SKM-1 (cell line): ENCODE data around the gene ZNF853.

Experiments
- DNase-seq: peaks from one replicate; lab custom pipeline; 2025; ENCODE audit not compliant: unreplicated experiment; lab: John Stamatoyannopoulos, UW

ZNF853 gene

DNA sequence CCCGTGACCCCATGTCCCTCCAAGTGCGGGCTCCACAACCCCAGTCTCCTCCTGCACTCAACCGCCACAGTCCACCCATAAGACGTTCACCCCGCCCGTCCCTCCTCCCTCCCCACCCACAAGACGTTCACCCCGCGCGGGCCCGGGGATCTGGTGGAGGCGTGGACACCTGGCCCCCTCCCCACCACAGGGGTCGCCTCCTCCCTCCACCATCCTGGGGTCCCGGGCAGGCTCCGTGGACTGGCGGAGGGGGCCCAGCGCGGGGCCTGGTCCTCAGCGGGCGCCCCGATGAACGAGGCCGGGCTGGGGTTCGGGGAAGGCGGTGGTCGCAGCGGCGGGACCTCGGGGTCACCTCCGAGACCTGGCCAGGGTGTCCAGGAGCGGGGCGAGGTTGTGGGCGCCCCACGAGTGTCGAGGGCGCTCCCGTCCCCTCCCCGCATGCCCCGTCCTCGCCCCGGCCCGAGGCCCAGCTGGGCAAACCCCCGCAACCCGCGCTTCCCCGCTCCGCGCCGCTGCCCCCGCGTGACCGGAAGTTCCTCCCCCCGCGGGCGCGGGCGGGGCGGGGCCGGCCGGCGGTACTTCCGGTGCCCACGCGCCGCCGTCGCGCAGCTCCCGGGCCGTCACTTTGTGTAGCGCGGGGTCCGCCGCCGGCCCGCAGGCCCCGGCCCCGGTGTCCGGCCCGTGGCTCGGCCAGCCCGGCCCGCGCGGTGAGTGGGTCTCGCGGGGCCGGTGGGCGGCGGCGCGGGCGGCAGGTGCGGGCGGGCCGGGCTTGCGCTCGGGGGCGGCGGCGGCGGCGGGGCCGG, 21.5 kb downstream of the ZNF853 start, which contains the start of gene ZNF316:
ZNF316 (plus strand) TSS at position 578 of the 803 bp plus-strand sequence. CDS start 5,092 bp downstream, outside the sequence.
- no peak for DNase-seq

DNA sequence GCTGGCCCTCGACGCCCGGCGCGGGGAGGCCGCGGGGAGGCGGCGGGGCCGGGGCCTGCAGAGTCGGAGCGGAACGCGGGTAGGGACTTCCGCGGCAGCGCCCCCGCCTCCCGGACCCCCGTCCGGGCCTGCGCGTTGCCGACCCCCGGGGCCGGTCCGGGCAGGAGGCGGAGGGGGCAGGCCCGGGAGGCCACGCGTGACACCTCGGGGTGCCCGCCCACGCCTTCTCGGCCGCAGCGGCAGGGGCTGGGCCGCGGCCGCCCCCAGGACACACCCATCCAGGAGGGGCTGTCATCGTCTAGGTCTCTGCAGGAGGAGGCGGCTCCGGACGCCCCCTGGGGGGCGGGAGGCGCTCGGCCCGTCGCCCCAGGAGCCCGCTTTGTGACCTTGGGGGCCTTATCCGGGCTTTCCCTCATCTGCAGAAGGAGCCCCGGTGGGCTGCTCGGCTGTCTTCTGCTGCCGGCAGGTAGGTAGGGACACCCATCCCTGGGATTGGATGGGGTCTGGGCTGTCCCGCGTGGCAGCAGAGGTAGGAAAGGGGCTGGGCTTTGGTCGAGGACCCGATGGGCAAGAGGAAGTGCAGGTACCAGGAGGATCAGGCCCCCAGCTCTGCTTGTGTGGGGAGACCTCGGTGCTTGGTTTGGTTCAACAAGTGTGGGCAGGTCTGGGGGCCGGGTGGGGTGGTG, 22.3 kb downstream of the ZNF853 start:
- no peak for DNase-seq

DNA sequence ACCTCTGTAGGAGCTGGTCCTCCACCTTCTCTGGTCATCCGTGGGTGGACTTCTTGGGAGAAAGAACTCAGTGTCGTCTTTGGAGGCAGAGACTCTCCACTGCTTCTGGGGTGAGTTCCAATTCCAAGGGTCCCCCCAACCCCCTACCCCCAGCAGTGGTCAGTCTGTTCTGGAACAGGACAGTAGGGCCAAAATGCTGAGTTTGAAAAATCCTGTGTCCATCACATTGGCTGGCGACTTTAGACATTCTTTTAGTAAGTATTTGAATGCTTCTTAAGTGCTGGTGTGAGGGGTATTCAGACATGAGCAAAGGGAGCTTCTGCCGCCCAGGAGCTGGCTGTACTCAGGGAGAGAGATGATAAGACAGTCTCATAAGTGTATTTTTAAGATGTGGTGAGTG, 23.6 kb downstream of the ZNF853 start:
- no peak for DNase-seq

DNA sequence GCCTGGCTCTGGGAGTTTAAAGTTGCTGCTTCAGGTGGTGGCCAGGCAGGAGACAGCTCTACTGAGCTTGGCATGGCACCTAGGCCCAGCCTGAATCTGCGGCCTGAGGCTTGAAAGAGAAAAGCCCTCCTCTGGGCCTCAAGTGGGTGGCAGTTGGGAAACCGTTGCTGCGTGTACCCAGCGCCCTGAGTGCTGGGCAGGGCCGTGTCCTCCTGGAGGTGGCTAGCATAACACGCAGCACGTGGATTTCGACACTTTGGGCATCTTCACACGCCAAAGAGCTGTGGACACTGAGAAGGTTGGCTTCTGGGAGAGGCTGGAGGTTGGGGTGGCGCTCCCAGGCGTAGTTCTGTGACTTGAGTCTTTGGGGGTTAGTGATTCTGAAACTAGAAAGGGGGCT, 24.2 kb downstream of the ZNF853 start:
- no peak for DNase-seq

DNA sequence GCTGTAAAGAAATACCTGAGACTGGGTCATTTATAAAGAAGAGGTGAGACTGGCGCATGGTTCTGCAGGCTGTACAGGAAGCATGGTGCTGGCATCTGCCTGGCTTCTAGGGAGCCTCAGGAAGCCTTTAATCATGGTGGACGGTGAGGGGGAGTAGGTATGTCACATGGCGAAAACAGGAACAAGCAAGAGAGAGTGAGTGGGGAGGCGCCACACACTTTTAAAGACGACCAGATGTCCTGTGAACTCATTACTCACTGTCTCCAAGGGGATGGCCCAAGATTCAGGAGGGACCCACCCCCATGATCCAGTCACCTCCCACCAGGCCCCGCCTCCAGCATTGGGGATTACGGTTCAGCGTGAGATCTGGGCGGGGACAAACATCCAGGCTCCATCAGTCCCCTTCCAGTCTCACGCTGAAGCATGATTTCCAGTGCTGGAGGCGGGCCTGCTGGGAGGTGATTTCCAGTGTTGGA, 24.9 kb downstream of the ZNF853 start:
- DNase-seq, result no peak

DNA sequence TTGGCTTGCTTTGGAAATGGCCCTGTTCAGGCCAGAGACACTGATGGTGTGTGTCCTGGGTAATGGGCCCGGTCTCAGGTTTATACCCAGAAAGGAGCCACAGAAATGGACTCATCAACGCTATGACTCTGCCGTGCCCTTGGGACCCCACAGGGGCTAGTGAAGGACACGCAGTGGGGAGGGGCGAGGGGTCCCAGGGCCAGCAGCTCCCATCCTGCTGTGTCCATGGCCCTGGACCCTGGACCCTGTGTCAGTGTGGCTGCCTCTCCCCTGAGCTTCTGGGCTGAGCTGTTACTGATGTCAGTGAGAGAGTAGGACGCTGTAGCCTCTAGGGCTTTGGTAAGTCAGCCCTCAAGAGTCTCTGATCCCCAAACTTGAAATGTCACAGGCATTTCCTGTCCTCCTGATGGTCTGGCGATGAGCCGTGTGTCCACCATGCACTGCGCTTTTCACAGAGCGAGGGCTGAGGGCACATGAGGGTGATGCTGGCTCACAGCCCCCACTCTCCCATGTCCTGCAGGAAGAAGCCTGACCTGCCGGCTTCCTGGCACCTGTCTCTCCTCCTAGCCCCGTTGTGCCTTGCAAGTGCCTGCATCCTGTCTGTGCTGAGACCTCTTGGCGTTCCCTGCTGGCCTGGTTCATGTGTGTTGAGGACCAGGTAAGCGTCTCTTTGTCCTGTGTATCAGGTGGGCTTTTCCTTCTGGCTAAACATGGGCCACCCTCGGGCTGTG, 26.1 kb downstream of the ZNF853 start:
- no peak for DNase-seq

DNA sequence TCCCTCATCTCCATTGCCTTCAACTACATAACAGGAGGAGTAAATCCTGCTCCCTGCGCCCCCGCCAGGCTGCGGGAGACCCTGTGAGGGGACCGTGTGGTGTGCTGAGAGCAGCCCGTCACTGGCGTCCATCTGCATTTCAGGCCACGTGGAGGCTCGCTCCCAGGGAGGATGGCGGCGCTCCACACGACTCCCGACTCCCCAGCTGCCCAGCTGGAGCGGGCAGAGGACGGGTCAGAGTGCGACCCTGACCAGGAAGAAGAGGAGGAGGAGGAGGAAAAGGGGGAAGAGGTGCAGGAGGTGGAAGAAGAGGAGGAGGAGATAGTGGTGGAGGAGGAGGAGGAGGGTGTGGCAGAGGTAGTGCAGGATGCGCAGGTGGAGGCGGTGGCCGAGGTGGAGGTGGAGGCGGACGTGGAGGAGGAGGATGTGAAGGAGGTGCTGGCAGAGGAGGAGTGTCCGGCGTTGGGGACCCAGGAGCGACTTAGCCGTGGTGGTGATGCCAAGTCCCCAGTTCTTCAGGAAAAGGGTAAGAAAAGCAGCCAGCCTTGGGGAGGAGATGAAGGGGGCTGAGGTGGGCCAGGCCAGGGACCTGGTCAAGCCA, 26.9 kb downstream of the ZNF853 start:
- DNase-seq, result no peak

DNA sequence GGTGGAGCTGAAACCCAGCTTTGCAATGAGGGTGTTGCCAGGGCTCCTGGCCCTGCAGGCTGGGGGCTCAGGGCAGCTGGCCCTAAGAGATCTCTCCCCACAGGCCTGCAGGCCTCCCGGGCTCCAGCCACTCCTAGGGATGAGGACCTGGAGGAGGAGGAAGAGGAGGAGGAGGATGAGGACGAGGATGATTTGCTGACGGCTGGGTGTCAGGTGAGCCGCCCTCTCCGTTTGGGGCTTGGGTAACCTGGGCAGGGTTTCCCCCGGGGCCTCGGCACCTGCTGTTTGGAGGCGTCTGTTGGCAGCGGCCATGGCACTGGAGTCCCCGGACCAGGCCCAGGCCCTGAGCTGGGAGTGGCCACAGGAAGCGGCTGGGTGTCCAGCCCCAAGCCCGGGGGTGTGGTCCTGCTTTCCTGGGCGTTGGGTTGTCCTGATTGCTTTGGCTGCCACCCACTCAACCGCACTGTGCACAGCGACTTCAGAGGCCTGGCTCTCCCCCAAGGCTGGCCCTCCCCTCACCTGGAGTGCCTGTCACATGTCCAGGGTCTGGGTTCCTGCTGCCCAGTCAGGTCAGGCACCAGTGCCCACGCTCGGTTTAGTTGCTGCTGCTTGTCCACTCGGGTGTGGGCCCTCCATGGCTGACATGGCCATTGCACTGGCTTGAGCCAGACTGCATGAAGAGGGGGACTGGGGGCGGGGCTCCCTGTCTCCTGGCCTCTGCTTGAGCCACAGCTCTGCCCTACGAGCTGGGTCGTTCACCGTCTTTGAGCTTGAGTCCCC, 27.6 kb downstream of the ZNF853 start:
- no peak for DNase-seq

DNA sequence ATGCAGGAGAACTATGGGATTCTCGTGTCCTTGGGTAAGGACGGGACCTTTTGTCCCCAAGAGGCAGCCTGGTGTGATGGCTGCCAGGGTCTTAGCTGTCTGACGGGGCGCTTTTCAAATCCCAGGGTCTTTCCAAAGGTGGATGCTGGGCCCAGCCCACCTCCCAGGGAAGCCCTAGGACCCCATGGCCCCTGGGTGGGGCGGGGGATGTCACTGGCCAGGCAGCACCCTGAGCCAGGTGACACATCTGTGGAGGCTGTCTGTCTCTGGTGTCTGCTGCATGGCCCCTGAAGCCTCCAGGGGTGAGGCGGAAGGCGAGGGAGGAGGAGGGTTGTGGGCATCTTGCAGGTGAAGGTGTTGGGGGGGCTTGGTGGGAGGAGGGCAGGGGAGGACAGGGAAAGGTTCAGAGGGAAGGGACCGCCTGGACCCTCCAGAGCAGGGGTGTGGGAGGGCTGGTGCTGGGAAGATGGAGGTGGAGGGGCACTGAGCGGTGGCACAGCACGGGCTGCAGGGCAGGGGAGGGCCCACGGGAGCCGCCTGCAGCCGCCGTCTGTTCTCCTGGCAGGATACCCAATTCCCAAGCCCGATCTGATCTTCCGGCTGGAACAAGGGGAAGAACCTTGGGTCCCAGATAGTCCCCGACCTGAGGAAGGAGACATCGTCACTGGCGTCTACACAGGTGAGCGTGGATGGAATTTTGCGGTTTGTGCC, 28.7 kb downstream of the ZNF853 start:
- no peak for DNase-seq

DNA sequence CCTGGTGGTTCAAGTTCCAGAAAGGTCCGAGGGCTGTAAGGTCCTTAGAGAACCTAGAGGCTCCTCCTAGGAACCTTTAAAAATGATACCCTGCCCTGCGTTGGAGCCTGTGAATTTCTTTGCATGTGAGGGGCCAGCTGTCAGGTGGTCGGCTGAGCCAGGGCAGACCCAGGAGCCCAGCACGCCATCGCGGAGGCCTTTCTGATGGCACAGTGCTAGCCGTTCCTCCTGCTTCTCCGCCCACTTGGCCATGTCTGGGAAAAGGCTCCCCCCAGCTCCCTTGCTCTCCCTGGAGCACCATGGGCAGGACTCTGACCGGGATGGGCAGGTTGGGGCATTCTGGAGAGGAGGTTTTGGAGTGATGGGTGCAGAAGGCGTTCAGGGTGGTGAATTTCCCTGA, 29.3 kb downstream of the ZNF853 start:
- no peak for DNase-seq

DNA sequence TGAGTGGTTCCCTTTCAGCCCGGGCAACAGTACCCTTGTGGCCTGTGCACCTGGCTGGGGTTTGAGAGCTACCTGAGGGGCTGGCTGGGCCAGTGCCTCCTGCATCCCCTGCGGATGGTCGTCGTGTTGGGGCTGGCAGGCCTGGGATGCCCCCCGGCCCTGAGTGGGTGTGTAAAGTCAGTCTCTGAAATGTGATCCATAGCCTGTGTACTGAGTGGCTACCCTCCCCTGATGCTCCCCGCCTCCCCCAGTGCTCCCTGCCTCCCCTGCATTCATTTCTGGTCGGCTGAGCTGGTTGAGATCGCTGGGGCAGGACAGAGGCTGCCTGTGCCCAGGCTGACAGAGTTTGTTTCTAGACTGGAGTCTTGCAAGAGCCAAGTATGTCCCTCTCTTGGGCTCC, 31.1 kb downstream of the ZNF853 start:
- DNase-seq, result no peak

DNA sequence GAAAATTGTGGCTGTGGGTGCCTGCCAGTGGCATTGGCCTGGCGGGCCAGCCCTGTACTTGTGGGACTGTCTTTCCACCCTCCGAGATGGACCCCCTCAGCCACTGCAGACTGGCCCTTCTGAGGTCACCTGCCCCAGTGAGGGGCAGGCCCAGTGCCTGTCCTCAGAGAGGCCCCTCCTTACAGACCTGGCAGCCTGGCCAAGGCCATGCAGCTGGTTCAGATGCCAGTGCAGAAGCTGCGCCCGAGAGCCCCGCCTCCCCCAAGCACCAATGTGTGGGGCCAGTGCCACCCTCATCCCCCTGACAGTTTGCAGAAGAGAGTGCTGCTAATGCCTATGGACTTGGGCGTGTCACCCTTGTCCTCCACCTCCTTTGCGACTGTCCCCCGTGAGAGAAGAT, 31.7 kb downstream of the ZNF853 start:
- DNase-seq, result no peak

DNA sequence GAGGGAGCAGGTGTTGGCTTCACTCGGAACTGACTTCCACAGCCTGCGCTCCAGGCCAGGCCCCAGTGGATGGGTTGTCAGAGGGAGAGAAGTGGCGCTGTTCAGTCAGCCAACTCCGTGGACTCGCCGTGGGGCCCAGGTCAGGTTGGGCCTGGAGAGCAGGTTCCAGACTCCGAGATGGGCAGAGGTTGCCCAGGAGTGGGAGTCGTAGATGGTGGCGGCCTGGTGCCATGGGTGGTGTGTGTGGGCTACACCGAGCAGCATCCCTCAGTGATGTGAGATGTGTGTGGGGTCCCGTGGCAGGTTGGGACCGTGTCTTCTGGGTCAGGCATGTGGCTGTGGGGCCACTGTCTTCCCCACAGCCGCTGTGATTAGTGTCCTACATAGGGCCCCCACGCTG, 32.1 kb downstream of the ZNF853 start:
- DNase-seq, result no peak

DNA sequence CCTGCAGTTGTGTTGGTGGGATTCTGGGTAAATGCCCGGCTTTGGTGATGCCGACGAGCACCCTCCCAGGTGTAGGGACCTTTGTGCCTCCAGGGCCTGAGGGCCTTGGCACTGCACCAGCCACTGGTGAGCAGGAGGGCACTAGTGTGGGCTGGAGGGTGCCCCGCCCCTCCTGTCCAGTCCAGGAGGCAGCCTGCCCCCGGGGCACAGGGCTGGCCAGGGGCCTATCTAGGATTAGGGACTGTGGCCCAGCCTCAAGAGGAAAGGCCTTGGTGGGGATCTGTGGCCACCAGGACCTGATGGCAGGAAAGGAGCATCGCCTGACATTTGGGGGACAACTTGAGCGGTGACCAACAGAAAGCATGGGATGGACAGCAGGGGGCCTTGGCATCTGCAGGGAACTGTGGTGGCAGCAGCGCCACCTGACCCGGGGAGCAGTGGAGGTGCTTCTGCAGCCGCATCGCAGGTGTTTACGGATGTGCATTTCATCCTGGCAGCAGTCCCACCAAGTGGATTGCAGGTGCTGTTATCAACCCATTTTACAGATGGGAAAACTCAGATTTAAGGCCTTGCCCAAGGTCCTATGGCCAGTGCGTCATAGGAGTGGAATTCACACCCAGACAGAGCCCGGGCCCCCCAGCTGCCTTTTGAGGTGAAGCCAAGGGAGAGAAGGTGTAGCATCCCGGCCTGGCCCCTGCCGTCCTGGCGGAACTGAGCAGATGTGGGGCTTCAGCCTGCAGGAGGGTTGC, 32.8 kb downstream of the ZNF853 start:
- no peak for DNase-seq

DNA sequence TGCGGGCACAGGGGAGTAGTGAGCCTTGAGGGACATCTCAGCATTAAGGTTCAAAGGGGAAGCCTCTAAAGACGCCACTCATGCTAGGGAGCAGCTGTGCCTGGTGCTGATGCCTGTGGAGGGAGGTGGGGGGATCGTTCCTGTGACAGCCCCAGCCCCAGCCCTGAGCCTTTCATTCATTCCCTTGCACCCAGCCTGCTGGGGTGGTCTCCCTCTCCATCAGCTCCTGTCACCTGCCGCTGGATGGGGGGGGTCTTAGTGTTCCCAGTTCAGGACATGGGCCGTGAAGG, 33.4 kb downstream of the ZNF853 start:
- no peak for DNase-seq

DNA sequence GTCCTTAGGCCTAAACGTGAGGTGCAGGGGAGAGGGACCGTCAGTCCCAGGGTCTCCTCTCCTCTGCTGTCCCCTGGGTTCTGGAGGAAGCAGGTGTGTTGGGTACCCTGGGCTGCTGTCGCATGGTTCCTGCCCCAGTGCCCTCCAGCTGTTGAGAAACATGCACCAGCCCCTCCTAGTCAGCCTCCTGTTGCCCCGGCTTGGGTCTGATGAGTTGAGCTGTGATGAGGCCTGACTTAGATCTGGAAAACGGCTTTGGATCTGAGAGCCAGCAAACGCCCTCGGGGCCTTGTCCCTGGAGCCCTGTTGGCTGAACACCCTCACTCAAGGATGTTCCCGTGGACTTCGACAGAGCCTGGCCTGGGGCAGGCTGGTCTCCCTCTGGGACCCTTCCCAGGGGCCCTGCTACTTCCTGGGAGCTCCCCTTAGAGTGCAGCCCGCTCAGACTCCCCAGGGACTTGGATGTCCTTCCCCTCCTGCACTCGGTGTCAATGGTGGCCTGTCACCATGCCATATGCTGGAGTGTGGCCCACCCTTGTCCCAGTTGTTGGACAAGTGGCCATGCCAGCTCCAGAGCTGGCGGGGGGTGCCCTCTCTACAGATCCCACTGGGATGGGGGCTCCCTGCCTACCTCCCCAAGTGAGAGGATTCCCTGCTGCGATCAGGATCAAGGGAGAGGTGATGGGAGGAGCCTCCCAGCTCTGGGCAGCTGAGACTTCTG, 34.0 kb downstream of the ZNF853 start:
- no peak for DNase-seq

DNA sequence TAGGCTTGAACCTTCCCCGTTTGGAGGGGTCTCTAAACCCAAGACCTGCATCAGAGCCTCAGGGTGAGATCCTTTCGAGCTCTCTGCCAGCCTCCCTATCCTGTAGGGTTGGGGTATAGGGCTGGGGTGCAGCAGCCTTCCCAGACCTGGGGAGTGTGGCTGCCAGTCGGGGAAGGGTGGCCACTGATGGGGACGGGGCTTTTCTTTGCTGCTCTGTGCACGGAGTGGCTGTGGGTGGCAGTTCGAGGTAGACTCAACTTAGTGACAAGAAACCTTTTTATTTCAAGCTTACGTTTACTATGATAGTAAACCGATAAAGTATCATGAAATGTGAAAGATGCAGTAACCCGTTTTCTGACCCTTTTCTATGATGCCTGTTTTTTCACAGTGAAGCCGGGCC, 34.7 kb downstream of the ZNF853 start:
- DNase-seq, result no peak

DNA sequence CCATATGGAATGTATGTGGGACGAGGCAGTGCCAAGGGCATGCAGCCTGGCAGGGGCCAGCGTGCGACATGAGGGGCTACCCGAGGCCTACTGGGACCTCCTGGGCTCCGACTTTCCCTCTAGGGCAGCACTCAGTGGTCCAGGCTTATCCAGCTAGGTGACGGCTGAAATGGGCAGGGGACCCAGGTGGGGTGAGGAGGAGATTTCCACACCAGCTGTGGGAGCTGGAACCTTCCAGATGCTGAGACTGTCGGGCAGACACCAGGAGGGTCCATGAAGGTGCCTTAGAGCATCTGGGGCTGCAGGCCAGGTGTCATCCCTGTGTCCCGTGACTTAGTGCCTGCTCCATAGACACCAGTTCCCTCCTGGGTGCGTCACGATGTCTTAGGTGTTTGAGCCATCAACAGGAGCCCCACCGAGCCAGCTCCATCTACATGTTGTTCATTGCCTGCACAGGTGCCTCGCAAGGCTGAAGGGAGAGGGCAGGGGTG, 35.2 kb downstream of the ZNF853 start:
- no peak for DNase-seq
